Keratinocyte (primary cell): ENCODE data around the gene TRPV2. TPM values are rescaled to one million over a fixed set of nuclear protein-coding genes. Genes with fewer than 3 reads are reported as not detected.
"Not testable (repeated sequence)": the region's sequence is repeated elsewhere in the genome, so short reads cannot be mapped to it uniquely, and the experiment has no call there.

Experiments used
- DNase-seq: peaks from one replicate; pipeline ENCODE4 v3.0.0-alpha.2; 2011; ENCODE audit warnings: low read depth, missing footprints, low spot score
- FAIRE-seq: peaks from 2 replicates; lab custom pipeline; 2011; peaks lifted over from hg19 to GRCh38; lab: Jason Lieb, UNC
- H2AFZ ChIP-seq: 2 replicates; pipeline ENCODE4 v1.6.0; 2012; ENCODE audit warnings: low read length, control low read depth, inconsistent platforms; ENCODE audit not compliant: control insufficient read depth
- H3K27ac ChIP-seq: 2 replicates; pipeline ENCODE4 v1.5.1; 2011; ENCODE audit warnings: low read length; ENCODE audit not compliant: control insufficient read depth, insufficient read depth
- H3K27me3 ChIP-seq: 3 replicates; pipeline ENCODE4 v1.6.0; 2011; ENCODE audit warnings: low read length; ENCODE audit not compliant: control insufficient read depth, insufficient read depth; ENCODE audit errors: extremely low read depth
- H3K36me3 ChIP-seq, 2 experiments: 2 replicates in 1 of 2; 3 replicates in 1 of 2; pipeline ENCODE4 v1.5.1; 2011; ENCODE audit warnings: low read length in 2 of 2, mild to moderate bottlenecking in 1 of 2; ENCODE audit not compliant: control insufficient read depth in 2 of 2, insufficient read depth in 2 of 2; ENCODE audit errors: extremely low read depth in 1 of 2
- H3K4me1 ChIP-seq: 3 replicates; pipeline ENCODE4 v1.5.1; 2011; ENCODE audit warnings: low read length; ENCODE audit not compliant: control insufficient read depth, insufficient read depth; ENCODE audit errors: extremely low read depth
- H3K4me2 ChIP-seq: 3 replicates; pipeline ENCODE4 v1.6.0; 2011; ENCODE audit warnings: low read depth, low read length; ENCODE audit not compliant: control insufficient read depth, insufficient read depth; ENCODE audit errors: extremely low read depth
- H3K4me3 ChIP-seq, 3 experiments: fragments of 200-600 bp in 1 of 3; sonication (generic) in 1 of 3; 2 replicates in 2 of 3; 3 replicates in 1 of 3; pipeline ENCODE4 v1.5.1; 2011 to 2016; ENCODE audit warnings: low read length in 3 of 3, mild to moderate bottlenecking in 3 of 3, control low read depth in 2 of 3, inconsistent platforms in 1 of 3, low read depth in 1 of 3, mixed read lengths in 1 of 3, mixed run types in 1 of 3, moderate library complexity in 1 of 3; ENCODE audit not compliant: control insufficient read depth in 2 of 3, insufficient read depth in 2 of 3; ENCODE audit errors: extremely low read depth in 1 of 3
- H3K79me2 ChIP-seq: 2 replicates; pipeline ENCODE4 v1.6.0; 2012; ENCODE audit warnings: low read length; ENCODE audit not compliant: control insufficient read depth, insufficient read depth
- H3K9ac ChIP-seq: 3 replicates; pipeline ENCODE4 v1.6.0; 2011; ENCODE audit warnings: low read length; ENCODE audit not compliant: control insufficient read depth, insufficient read depth; ENCODE audit errors: extremely low read depth
- H3K9me1 ChIP-seq: 3 replicates; pipeline ENCODE4 v1.6.0; 2011; ENCODE audit warnings: low read length; ENCODE audit not compliant: control insufficient read depth, insufficient read depth; ENCODE audit errors: extremely low read depth
- H3K9me3 ChIP-seq: 2 replicates; pipeline ENCODE4 v1.5.1; 2012; ENCODE audit warnings: low read depth, low read length; ENCODE audit not compliant: control insufficient read depth
- H4K20me1 ChIP-seq: 3 replicates; pipeline ENCODE4 v1.6.0; 2011; ENCODE audit warnings: low read length; ENCODE audit not compliant: control insufficient read depth, insufficient read depth; ENCODE audit errors: extremely low read depth
- EZH2 ChIP-seq: IDR thresholded peaks from one replicate; pipeline ENCODE4 v1.6.1; 2012; ENCODE audit warnings: inconsistent platforms, mild to moderate bottlenecking, low read length, moderate library complexity
- dilution Hi-C: fragments of 300-500 bp; cut with MboI; formaldehyde crosslinking; loops from one replicate; pipeline ENCODE4 v1.7.0; 2020; ENCODE audit warnings: low sequenced_read_pairs; ENCODE audit not compliant: extremely low pct_ligation_motif_present
- polyA plus RNA-seq, 5 experiments: library from polyadenylated mRNA; depleted of rRNA in 3 of 5; stranded (reverse) in 3 of 5; stranded (forward) in 1 of 5; unstranded in 1 of 5; fragments of >200 nt; gene quantifications; 1 replicate in 1 of 5; 2 replicates in 3 of 5; 3 replicates in 1 of 5; pipeline versions ENCODE4 v1.2.1 to v1.2.3, GENCODE V29; 2011 to 2012; ENCODE audit warnings: missing spikeins in 2 of 5, low read depth in 1 of 5, low replicate concordance in 1 of 5
- TF ChIP-seq, protein P1 (sequence below), 3 experiments: IDR thresholded peaks in 1 of 3; conservative IDR thresholded peaks in 1 of 3; optimal IDR thresholded peaks in 1 of 3; 2 replicates in 2 of 3; 3 replicates in 1 of 3; pipeline versions ENCODE3 to v1.5.1; 2011; ENCODE audit warnings: low read length in 3 of 3, mild to moderate bottlenecking in 3 of 3, moderate library complexity in 2 of 3, control low read depth in 1 of 3, inconsistent platforms in 1 of 3; ENCODE audit not compliant: insufficient read depth in 2 of 3; ENCODE audit errors: extremely low read depth in 1 of 3

TRPV2 gene
- polyA plus RNA-seq, 1 donor (not counting 4 experiments of a cell fraction or from before 2014, with no cell fraction given), result 0.09 TPM

DNA sequence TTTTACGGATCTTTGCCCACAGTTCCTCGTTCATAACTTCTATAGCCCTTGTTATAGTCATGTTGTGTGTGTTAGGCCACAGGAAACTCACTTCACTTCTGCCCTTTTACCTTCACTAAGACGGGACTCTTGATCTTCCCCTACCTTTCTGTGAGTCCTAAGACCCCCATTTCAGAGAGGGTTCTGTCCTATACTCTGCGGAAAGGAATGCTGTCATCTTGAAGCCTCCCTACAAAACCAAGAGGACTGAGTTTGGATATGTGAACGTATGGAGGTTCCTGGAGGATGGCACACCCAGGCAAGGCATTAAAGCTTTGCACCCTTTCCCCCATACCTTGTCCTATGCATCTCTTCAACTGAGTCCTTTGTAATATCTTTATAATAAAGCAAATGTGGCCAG is 30.8 kb upstream of the TRPV2 start:
- Histone ChIP-seq H3K9me3 (no peaks in the 10 kb centered on the region), H3K27me3 (no peaks in the 10 kb centered on the region), H3K27ac (no peak overlapping the region), H3K4me1 (peaks cover 9% of the 10 kb centered on the region), H3K9ac (no peak overlapping the region), H3K79me2 (peaks cover 19% of the 10 kb centered on the region), H3K9me1 (no peaks in the 10 kb centered on the region), H3K36me3 (peaks cover 2 to 6% of the 10 kb centered on the region in 2 experiments), H2AFZ (no peak overlapping the region), H3K4me2 (no peak overlapping the region), H4K20me1 (peaks cover 15% of the 10 kb centered on the region), H3K4me3 (no peak overlapping the region)
- dilution Hi-C loops, result no loop called here
- FAIRE-seq, result no peak
- no peak for DNase-seq
- TF ChIP-seq EZH2, result no peak
- TF ChIP-seq, protein P1, sequence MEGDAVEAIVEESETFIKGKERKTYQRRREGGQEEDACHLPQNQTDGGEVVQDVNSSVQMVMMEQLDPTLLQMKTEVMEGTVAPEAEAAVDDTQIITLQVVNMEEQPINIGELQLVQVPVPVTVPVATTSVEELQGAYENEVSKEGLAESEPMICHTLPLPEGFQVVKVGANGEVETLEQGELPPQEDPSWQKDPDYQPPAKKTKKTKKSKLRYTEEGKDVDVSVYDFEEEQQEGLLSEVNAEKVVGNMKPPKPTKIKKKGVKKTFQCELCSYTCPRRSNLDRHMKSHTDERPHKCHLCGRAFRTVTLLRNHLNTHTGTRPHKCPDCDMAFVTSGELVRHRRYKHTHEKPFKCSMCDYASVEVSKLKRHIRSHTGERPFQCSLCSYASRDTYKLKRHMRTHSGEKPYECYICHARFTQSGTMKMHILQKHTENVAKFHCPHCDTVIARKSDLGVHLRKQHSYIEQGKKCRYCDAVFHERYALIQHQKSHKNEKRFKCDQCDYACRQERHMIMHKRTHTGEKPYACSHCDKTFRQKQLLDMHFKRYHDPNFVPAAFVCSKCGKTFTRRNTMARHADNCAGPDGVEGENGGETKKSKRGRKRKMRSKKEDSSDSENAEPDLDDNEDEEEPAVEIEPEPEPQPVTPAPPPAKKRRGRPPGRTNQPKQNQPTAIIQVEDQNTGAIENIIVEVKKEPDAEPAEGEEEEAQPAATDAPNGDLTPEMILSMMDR (optimal IDR thresholded peaks at IDR 0.05 in 1 of 3, IDR thresholded peaks at IDR 0.05 in 1 of 3, conservative IDR thresholded peaks at IDR 0.05 in 1 of 3; ENCODE audit: extremely low read depth in 1 of 3, insufficient read depth in 2 of 3, low read length in 3 of 3), result no peak

DNA sequence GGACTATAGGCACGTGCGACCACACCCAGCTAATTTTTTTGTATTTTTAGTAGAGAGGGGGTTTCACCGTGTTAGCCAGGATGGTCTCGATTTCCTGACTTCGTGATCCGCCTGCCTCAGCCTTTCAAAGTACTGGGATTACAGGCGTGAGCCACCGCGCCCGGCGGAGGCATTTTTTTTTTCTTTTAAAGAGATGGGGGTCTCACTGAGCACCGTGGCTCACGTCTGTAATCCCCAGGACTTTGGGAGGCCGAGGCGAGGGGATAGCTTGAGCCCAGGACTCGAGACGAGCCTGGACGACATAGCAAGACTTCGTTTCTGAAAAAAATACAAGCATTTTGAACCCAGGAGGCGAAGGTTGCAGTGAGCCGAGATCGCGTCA is 29.3 kb upstream of the TRPV2 start:
- H3K4me1 ChIP-seq, H3K27ac ChIP-seq, H2AFZ ChIP-seq, H3K36me3 ChIP-seq, H3K27me3 ChIP-seq, H3K4me3 ChIP-seq, H3K9ac ChIP-seq, H3K9me3 ChIP-seq, H3K4me2 ChIP-seq, FAIRE-seq, DNase-seq, dilution Hi-C loops, H3K9me1 ChIP-seq: not testable (repeated sequence)
- peaks cover 15% of the 10 kb centered on the region for H4K20me1 ChIP-seq
- peaks cover 17% of the 10 kb centered on the region for H3K79me2 ChIP-seq

DNA sequence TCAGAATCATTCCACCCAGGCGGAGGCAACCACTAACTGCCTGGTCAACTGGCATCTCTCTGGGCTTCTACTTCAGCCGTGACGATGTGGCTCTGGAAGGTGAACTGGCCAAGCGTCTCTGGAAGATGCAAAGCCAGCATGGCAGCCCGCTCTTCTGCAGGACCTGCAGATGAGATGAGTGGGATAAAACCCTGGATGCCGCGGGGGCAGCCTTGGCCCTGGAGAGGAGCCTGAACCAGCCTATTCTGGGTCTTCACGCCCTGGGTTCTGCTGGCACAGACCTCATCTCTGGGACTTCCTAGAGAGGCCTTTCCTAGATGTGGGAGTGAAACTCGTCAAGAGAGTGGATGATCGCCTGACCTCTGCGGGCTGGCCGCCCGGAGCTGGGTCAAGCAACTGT is 23.9 kb upstream of the TRPV2 start:
- Histone ChIP-seq H3K9me1 (no peaks in the 10 kb centered on the region), H3K4me1 (no peaks in the 10 kb centered on the region)

DNA sequence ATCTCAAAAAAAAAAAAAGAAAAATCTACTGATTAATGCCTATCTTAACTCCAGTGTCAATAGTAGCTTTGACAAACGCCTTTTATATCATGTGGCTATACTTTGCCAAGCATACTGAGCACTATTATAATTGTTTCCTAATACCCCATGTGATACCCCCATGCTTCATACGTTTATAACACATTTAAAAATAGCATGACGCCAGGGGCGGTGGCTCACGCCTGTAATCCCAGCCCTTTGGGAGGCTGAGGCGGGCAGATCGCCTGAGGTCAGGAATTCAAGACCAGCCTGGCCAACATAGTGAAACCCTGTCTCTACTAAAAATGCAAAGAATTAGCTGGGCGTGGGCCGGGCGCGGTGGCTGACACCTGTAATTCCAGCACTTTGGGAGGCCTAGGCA is 22.9 kb upstream of the TRPV2 start:
- H3K79me2 ChIP-seq, DNase-seq, H3K9me3 ChIP-seq, H3K4me1 ChIP-seq, FAIRE-seq, H3K9ac ChIP-seq, H3K4me2 ChIP-seq, H3K36me3 ChIP-seq, H4K20me1 ChIP-seq, H3K27me3 ChIP-seq, H2AFZ ChIP-seq, H3K9me1 ChIP-seq, H3K4me3 ChIP-seq, dilution Hi-C loops, H3K27ac ChIP-seq: not testable (repeated sequence)

More for the DNA sequence above, 23.9 kb upstream of the TRPV2 start:
- no peak overlapping the region for H3K9ac ChIP-seq
- no peak overlapping the region for H2AFZ ChIP-seq
- no peak for DNase-seq
- no peak for FAIRE-seq
- H3K27ac ChIP-seq, result no peak overlapping the region
- H3K9me3 ChIP-seq, result no peaks in the 10 kb centered on the region
- H3K4me2 ChIP-seq, result no peak overlapping the region
- no peak overlapping the region for H3K4me3 ChIP-seq
- dilution Hi-C loops, result no loop called here
- no peaks in the 10 kb centered on the region for H4K20me1 ChIP-seq
- H3K27me3 ChIP-seq, result no peaks in the 10 kb centered on the region
- no peaks in the 10 kb centered on the region for H3K79me2 ChIP-seq
- TF ChIP-seq, protein P1 (optimal IDR thresholded peaks at IDR 0.05 in 1 of 3, IDR thresholded peaks at IDR 0.05 in 1 of 3, conservative IDR thresholded peaks at IDR 0.05 in 1 of 3; ENCODE audit: extremely low read depth in 1 of 3, insufficient read depth in 2 of 3, low read length in 3 of 3), result no peak
- TF ChIP-seq EZH2, result no peak
- no peaks in the 10 kb centered on the region for H3K36me3 ChIP-seq
